Endothelial cell of umbilical vein (primary cell): ENCODE results near the gene ADGRB2.

Experiments used
- EZH2 ChIP-seq: IDR thresholded peaks from 2 replicates; pipeline ENCODE4 v1.6.1; 2012; ENCODE audit warnings: borderline replicate concordance, low read depth, mild to moderate bottlenecking, moderate library complexity, low read length, inconsistent platforms; ENCODE audit not compliant: severe bottlenecking
- FOS ChIP-seq: IDR thresholded peaks from 2 replicates; pipeline ENCODE4 v1.6.1; 2011; ENCODE audit warnings: mild to moderate bottlenecking, low read length, moderate library complexity, borderline replicate concordance; ENCODE audit not compliant: insufficient read depth
- POLR2A ChIP-seq: IDR thresholded peaks from 2 replicates; pipeline ENCODE4 v1.6.1; 2012; ENCODE audit warnings: low read depth, mild to moderate bottlenecking, control low read depth, low read length
- TF ChIP-seq, protein P1 (sequence below), 2 donors: IDR thresholded peaks; 1 replicate in 1 of 2; 2 replicates in 1 of 2; pipeline ENCODE4 v1.5.1; 2011; ENCODE audit warnings: low read length in 2 of 2, mild to moderate bottlenecking in 2 of 2, moderate library complexity in 2 of 2, control low read depth in 1 of 2, inconsistent platforms in 1 of 2, low read depth in 1 of 2; ENCODE audit not compliant: insufficient read depth in 1 of 2; ENCODE audit errors: extremely low read depth in 1 of 2
- TF ChIP-seq, protein P2 (sequence below): IDR thresholded peaks from 2 replicates; pipeline ENCODE4 v1.6.1; 2011; ENCODE audit not compliant: insufficient read depth, insufficient read length

DNA sequence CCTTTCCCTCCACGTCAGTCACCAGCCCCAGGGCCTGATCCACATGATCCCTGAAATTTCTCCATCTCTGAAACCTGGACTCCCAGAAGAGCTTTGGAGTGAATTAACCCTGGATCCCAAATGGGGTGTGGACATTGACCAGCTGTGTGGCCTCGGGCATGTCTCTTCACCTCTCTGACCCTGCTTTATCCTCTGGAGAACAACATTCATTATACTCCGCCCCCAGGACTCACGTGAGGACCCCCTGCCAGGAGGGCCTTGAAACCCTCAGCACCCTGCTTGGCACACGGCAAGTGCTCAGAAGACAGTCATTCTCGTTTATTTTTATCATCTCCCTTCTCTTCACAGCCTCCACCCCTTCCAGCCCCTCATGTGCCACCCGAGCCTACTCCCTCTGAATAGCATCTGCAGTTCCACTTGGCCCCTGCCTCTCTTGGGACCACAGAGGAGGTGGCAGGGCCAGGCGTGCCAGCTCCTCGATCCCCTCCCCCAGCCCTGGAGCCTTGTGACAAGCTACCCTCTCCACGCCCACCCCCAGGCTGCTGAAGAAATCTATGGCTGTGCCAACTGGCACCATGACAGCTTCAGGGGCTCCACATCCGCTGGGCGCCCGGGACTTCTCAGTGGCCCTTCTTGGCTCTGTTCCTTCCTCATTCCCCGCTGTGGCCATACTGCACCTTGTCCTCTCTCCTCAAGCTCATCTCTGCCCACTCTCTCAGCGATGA, 18.0 kb downstream of the ADGRB2 start:
- TF ChIP-seq, protein P1, sequence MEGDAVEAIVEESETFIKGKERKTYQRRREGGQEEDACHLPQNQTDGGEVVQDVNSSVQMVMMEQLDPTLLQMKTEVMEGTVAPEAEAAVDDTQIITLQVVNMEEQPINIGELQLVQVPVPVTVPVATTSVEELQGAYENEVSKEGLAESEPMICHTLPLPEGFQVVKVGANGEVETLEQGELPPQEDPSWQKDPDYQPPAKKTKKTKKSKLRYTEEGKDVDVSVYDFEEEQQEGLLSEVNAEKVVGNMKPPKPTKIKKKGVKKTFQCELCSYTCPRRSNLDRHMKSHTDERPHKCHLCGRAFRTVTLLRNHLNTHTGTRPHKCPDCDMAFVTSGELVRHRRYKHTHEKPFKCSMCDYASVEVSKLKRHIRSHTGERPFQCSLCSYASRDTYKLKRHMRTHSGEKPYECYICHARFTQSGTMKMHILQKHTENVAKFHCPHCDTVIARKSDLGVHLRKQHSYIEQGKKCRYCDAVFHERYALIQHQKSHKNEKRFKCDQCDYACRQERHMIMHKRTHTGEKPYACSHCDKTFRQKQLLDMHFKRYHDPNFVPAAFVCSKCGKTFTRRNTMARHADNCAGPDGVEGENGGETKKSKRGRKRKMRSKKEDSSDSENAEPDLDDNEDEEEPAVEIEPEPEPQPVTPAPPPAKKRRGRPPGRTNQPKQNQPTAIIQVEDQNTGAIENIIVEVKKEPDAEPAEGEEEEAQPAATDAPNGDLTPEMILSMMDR (IDR thresholded peaks at IDR 0.05; ENCODE audit: extremely low read depth in 1 of 2, insufficient read depth in 1 of 2, low read depth in 1 of 2, low read length in 2 of 2): no peak
- TF ChIP-seq EZH2 (no peak), POLR2A (no peak), FOS (no peak)
- TF ChIP-seq, protein P2, sequence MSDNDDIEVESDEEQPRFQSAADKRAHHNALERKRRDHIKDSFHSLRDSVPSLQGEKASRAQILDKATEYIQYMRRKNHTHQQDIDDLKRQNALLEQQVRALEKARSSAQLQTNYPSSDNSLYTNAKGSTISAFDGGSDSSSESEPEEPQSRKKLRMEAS: no peak
